ENCODE results near the gene LRFN2. TPM values are rescaled to one million over a fixed set of nuclear protein-coding genes. Genes with fewer than 3 reads are reported as not detected.

Gene LRFN2
- total and polyA plus RNA-seq, 12 donors: not detected

- peaks cover 0 to 12% (median 0%) of the 10 kb centered on the region in 7 donors for H3K27me3 ChIP-seq
- H3K9me3 ChIP-seq: no peaks in the 10 kb centered on the region
- intact Hi-C loops (cut with DNase I): no loop called here
- no peak for TF ChIP-seq CTCF (IDR thresholded peaks at IDR 0.05)
- no peaks in the 10 kb centered on the region for H3K4me1 ChIP-seq
- ATAC-seq (no peak), DNase-seq (no peak)
- 52% methylated on average over 1 of the region's 1 CpG for WGBS, 2 donors
- no peak overlapping the region for H3K27ac ChIP-seq
- H3K36me3 ChIP-seq: no peaks in the 10 kb centered on the region
- H3K4me3 ChIP-seq: no peak overlapping the region
Measured at GRCh38 chr6:40379811-40380210, 207.4 kb downstream of the LRFN2 start.

DNA sequence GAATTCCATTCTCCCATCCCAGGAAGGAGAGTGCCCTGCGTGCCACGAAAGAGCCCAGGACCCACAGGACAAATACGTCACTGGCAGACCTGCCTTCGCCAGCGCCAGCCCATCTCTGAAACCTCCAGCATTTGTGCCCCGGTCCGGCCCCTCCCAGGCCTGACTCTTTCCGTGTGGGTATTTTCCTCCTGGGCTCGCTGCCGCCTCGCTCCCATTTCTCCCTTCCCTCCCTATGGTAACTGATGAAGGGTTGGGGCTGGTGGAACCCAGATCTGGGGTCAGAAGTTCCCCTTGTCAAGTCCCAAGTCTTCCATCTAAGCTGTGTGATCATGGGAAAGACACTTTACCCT is 208.5 kb downstream of the LRFN2 start:
- no peak for TF ChIP-seq CTCF (IDR thresholded peaks at IDR 0.05)
- Histone ChIP-seq H3K4me1 (no peaks in the 10 kb centered on the region), H3K4me3 (no peak overlapping the region), H3K36me3 (no peaks in the 10 kb centered on the region), H3K27ac (no peak overlapping the region), H3K27me3 (peaks cover 0 to 11% (median 0%) of the 10 kb centered on the region in 7 donors), H3K9me3 (no peaks in the 10 kb centered on the region)
- 96 to 98% methylated on average over 11 of the region's 11 CpGs for WGBS, 2 donors
- intact Hi-C loops (cut with DNase I): no loop called here
- DNase-seq (no peak), ATAC-seq (no peak)

DNA sequence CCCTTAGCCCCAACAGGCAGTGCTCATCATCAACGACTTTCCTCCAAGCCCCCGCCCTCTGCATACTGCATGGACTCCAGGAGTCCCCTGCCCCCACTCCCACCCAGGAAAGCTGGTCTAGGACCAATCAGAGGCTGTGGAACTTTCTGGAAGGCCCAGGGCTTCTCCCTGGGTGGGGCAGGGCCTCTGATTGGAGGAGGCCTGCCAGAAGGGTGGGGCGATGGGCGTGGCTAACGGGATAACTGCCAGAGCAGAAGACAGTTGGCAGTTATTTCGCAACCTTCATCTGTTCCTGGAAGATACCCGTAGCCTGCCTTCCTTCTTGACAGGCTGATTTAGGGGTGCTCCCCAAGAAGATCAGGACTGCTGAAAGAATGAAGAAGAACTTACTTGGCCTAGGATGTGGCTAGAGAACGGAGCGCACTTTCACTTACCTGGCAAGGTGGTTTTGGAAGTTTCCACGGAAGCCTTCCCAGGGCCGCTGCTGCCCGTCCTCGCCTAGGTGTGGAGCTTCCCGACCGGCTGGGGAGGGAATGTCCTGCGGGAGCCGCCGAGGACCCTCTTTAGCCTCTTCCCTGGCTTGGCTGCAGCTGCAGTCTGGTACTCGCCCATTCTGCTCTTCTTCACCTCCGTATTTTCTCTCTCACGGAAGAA is 209.0 kb downstream of the LRFN2 start:
- no peak for ATAC-seq
- 93 to 95% methylated on average over 21 of the region's 21 CpGs for WGBS, 2 donors
- H3K36me3 ChIP-seq: no peaks in the 10 kb centered on the region
- TF ChIP-seq CTCF (IDR thresholded peaks at IDR 0.05): no peak
- H3K9me3 ChIP-seq: no peaks in the 10 kb centered on the region
- no peak for DNase-seq
- peaks cover 0 to 11% (median 3%) of the 10 kb centered on the region in 7 donors for H3K27me3 ChIP-seq
- no peak overlapping the region for H3K4me3 ChIP-seq
- H3K4me1 ChIP-seq: no peaks in the 10 kb centered on the region
- H3K27ac ChIP-seq: no peak overlapping the region
- intact Hi-C loops (cut with DNase I): no loop called here

DNA sequence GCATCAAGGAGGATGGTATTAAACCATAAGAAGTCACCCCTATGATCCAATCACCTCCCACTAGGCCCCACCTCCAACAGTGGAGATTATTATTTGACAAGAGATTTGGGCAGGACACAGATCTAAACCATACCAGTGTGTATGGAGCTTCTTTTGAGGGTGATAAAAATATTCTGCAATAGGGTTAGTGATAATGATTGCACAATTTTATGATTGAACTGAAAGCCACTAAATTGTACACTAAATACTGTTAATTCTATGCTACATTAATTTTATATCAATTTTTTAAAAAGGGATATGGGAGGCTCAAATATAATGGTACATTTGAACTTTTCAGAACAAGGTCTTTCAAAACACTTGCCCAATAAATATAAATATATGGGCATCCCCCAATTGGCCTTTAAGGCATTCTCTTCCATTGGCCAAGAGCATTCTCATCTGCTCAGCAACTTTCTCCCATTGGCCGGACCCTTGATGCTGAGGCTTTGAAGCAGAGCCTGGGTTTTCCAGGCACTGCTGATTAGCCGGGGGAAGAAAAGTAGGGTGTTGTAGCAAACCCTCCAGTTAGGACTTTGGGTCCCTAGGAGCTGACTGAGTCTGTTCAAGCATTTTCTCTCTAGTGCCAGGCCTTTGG is 209.9 kb downstream of the LRFN2 start:
- H3K4me3 ChIP-seq: no peak overlapping the region
- 94 to 95% methylated on average over 2 of the region's 2 CpGs for WGBS, 2 donors
- peaks cover 0 to 5% (median 0%) of the 10 kb centered on the region in 11 donors for H3K9me3 ChIP-seq
- no peak for ATAC-seq
- intact Hi-C loops (cut with DNase I): no loop called here
- H3K27ac ChIP-seq: no peak overlapping the region
- TF ChIP-seq CTCF (IDR thresholded peaks at IDR 0.05): no peak
- H3K27me3 ChIP-seq: peaks cover 0 to 10% (median 3%) of the 10 kb centered on the region in 7 donors
- no peaks in the 10 kb centered on the region for H3K36me3 ChIP-seq
- DNase-seq: no peak
- no peaks in the 10 kb centered on the region for H3K4me1 ChIP-seq

Data from heart right ventricle (tissue), 16 donors.